Upper lobe of right lung (tissue), 1 donor: ENCODE data around the gene DDAH1. TPM values are rescaled to one million over a fixed set of nuclear protein-coding genes. Genes with fewer than 3 reads are reported as not detected.
A peak's percentile ranks its signal among the peaks of the same experiment; 100 is the strongest.

ENCODE experiments used
- ATAC-seq: fragments of 200-7000 bp; cut with Tn5 transposase; one replicate; pipeline ENCODE4 v1.9.1; 2020; ENCODE audit warnings: mild to moderate bottlenecking, moderate library complexity
- DNase-seq: peaks from one replicate; pipeline ENCODE4 v3.0.0-alpha.2; 2020
- H3K27ac ChIP-seq: fragments of 200-600 bp; one replicate; pipeline ENCODE4 v1.8.0; 2022
- H3K27me3 ChIP-seq: fragments of 200-600 bp; one replicate; pipeline ENCODE4 v1.8.0; 2022; ENCODE audit warnings: mild to moderate bottlenecking
- H3K36me3 ChIP-seq: fragments of 200-600 bp; one replicate; pipeline ENCODE4 v1.8.0; 2022
- H3K4me1 ChIP-seq: fragments of 200-600 bp; one replicate; pipeline ENCODE4 v1.8.0; 2022
- H3K4me3 ChIP-seq: fragments of 200-600 bp; one replicate; pipeline ENCODE4 v1.8.0; 2022; ENCODE audit warnings: mild to moderate bottlenecking
- H3K9me3 ChIP-seq: fragments of 200-600 bp; one replicate; pipeline ENCODE4 v1.8.0; 2022
- CTCF ChIP-seq: fragments of 200-600 bp; IDR thresholded peaks from one replicate; pipeline ENCODE4 v1.8.0; 2022; ENCODE audit warnings: antibody characterized with exemption
- intact Hi-C: fragments of 100-400 bp; cut with DNase I; formaldehyde crosslinking; loops from one replicate; pipeline ENCODE4 v1.11.0; 2022
- total RNA-seq: library from RNA; stranded (reverse); fragmentation: NEBNext Ultra II Directional; extraction: Animal tissue kit (Norgen Biotek cat#: 25700); gene quantifications from one replicate; pipeline ENCODE4 v1.2.1, GENCODE V29; 2021
- donor health status: DM: no; HTN: yes; CAD: no; lungs with severe emphysema.

Gene DDAH1
- total RNA-seq, 1 donor from 2014 or later: 51.3 TPM

GRCh38 chr1:85496941-85497582 is 32.1 kb upstream of the DDAH1 start:
- no peak overlapping the region for H3K27ac ChIP-seq
- H3K4me1 ChIP-seq: peaks cover under 1% of the 10 kb centered on the region
- no peaks in the 10 kb centered on the region for H3K9me3 ChIP-seq
- H3K36me3 ChIP-seq: no peaks in the 10 kb centered on the region
- DNase-seq (no peak), ATAC-seq (no peak)
- H3K27me3 ChIP-seq: no peaks in the 10 kb centered on the region
- intact Hi-C loops: no loop called here
- no peak overlapping the region for H3K4me3 ChIP-seq
- TF ChIP-seq CTCF: no peak

- TF ChIP-seq CTCF: no peak
These were observed 30.6 kb upstream of the DDAH1 start for GRCh38 chr1:85495556-85495955.

GRCh38 chr1:85494904-85495266 is 29.9 kb upstream of the DDAH1 start:
- intact Hi-C loops: no loop called here
- H3K27ac ChIP-seq: no peak overlapping the region
- no peaks in the 10 kb centered on the region for H3K36me3 ChIP-seq
- DNase-seq: no peak
- ATAC-seq: peak; percentile 51
- no peaks in the 10 kb centered on the region for H3K9me3 ChIP-seq
- no peaks in the 10 kb centered on the region for H3K27me3 ChIP-seq
- TF ChIP-seq CTCF: peak; percentile 24
- H3K4me3 ChIP-seq: no peak overlapping the region
- no peaks in the 10 kb centered on the region for H3K4me1 ChIP-seq

More at GRCh38 chr1:85495556-85495955, 30.6 kb upstream of the DDAH1 start:
- Histone ChIP-seq H3K27ac (no peak overlapping the region), H3K36me3 (no peaks in the 10 kb centered on the region), H3K9me3 (no peaks in the 10 kb centered on the region), H3K4me3 (no peak overlapping the region), H3K4me1 (no peaks in the 10 kb centered on the region), H3K27me3 (no peaks in the 10 kb centered on the region)
- DNase-seq (peak; percentile 68), ATAC-seq (peak; percentile 84)
- intact Hi-C loops: no loop called here

GRCh38 chr1:85494074-85494903 is 29.3 kb upstream of the DDAH1 start:
- no peak overlapping the region for H3K4me3 ChIP-seq
- ATAC-seq (no peak), DNase-seq (no peak)
- H3K36me3 ChIP-seq: no peaks in the 10 kb centered on the region
- H3K4me1 ChIP-seq: no peaks in the 10 kb centered on the region
- H3K27ac ChIP-seq: no peak overlapping the region
- no peak for TF ChIP-seq CTCF
- H3K9me3 ChIP-seq: no peaks in the 10 kb centered on the region
- intact Hi-C loops: no loop called here
- H3K27me3 ChIP-seq: no peaks in the 10 kb centered on the region

- H3K4me1 ChIP-seq: no peaks in the 10 kb centered on the region
- H3K27me3 ChIP-seq: no peaks in the 10 kb centered on the region
- ATAC-seq (no peak), DNase-seq (no peak)
- H3K36me3 ChIP-seq: no peaks in the 10 kb centered on the region
- no peak for TF ChIP-seq CTCF
- intact Hi-C loops: no loop called here
- H3K27ac ChIP-seq: no peak overlapping the region
- no peak overlapping the region for H3K4me3 ChIP-seq
- no peaks in the 10 kb centered on the region for H3K9me3 ChIP-seq
These were observed 25.5 kb upstream of the DDAH1 start for GRCh38 chr1:85490270-85490985.
